Measurements from ENCODE around the gene NHERF1. TPM values are rescaled to one million over a fixed set of nuclear protein-coding genes. Genes with fewer than 3 reads are reported as not detected.

The NHERF1 gene
- total and polyA plus RNA-seq, 2 donors (not counting 1 experiment from before 2014, with no cell fraction given): 56.2 to 81.8 TPM

GRCh38 chr17:74754832-74755231 is 6.4 kb downstream of the NHERF1 start:
- peaks cover 92% of the 10 kb centered on the region for H4K20me1 ChIP-seq (ENCODE audit: control insufficient read depth, insufficient read depth, low read length, poor library complexity, severe bottlenecking)
- no peak overlapping the region for H3K27ac ChIP-seq (ENCODE audit: low read length in 2 of 2)
- peaks cover 97% of the 10 kb centered on the region for H3K79me2 ChIP-seq (ENCODE audit: control insufficient read depth, insufficient read depth, low read length)
- no peaks in the 10 kb centered on the region for H3K9me3 Mint-ChIP-seq (ENCODE audit: insufficient read depth)
- 100% methylated on average over 3 of the region's 3 CpGs for WGBS (ENCODE audit: insufficient coverage)
- H3K4me3 Mint-ChIP-seq: no peak overlapping the region
- no peak for TF ChIP-seq EZH2 (IDR thresholded peaks at IDR 0.05; ENCODE audit: borderline replicate concordance, insufficient read depth, low read depth, low read length, poor library complexity, severe bottlenecking)
- no peak overlapping the region for H3K27ac Mint-ChIP-seq
- DNase-seq (no peak), ATAC-seq (ENCODE audit: low read depth) (no peak)
- no peak overlapping the region for H3K4me2 ChIP-seq (replicated peaks; ENCODE audit: low read depth, low read length, poor library complexity, severe bottlenecking)
- H3K4me1 ChIP-seq (ENCODE audit: control insufficient read depth in 2 of 2, insufficient read depth in 2 of 2, low read length in 2 of 2): peaks cover 59 to 68% of the 10 kb centered on the region in 2 donors
- no peak overlapping the region for H2AFZ ChIP-seq (ENCODE audit: insufficient read depth, low read depth, low read length, poor library complexity, severe bottlenecking)
- CTCF ChIA-PET: interaction anchor here (1.2 to 7.7 kb wide), 6 partner anchors 10 to 97 kb away, joined by 3 to 57 read pairs (median 9); no protein-coding TSS in a partner anchor
- H3K4me3 ChIP-seq (ENCODE audit: control extremely low read depth in 1 of 5, extremely low read depth in 1 of 5, insufficient read depth in 1 of 5, low read depth in 2 of 5, low read length in 4 of 5): no peak overlapping the region
- intact Hi-C loops (cut with micrococcal nuclease): no loop called here
- POLR2A ChIA-PET: no interaction called here
- no peaks in the 10 kb centered on the region for H3K9me3 ChIP-seq (ENCODE audit: control extremely low read depth in 1 of 3, control insufficient read depth in 2 of 3, insufficient read depth in 1 of 3, low read length in 2 of 3)
- no peaks in the 10 kb centered on the region for H3K27me3 ChIP-seq (replicated peaks in 1 of 4; ENCODE audit: control extremely low read depth in 1 of 4, control insufficient read depth in 3 of 4, insufficient read depth in 4 of 4, low read length in 3 of 4)
- H3K4me1 Mint-ChIP-seq: peaks cover 85% of the 10 kb centered on the region
- H3K36me3 ChIP-seq (replicated peaks in 1 of 2; ENCODE audit: control extremely low read depth in 1 of 2, control insufficient read depth in 1 of 2, extremely low read depth in 1 of 2, insufficient read depth in 2 of 2, low read length in 1 of 2): peaks cover 0 to 7% of the 10 kb centered on the region in 2 experiments
- H3K27me3 Mint-ChIP-seq: no peaks in the 10 kb centered on the region
- no peak overlapping the region for H3K9ac ChIP-seq (ENCODE audit: low read length)

- 92% methylated on average over 2 of the region's 8 CpGs for WGBS (ENCODE audit: insufficient coverage)
- no peak overlapping the region for H3K27ac ChIP-seq (ENCODE audit: low read length in 2 of 2)
- no peak for ATAC-seq (ENCODE audit: low read depth)
- Mint-ChIP-seq H3K9me3 (ENCODE audit: insufficient read depth) (no peaks in the 10 kb centered on the region), H3K4me1 (peaks cover 80% of the 10 kb centered on the region), H3K27me3 (no peaks in the 10 kb centered on the region), H3K27ac (no peak overlapping the region), H3K4me3 (no peak overlapping the region)
- peaks cover 97% of the 10 kb centered on the region for H3K79me2 ChIP-seq (ENCODE audit: control insufficient read depth, insufficient read depth, low read length)
- no peaks in the 10 kb centered on the region for H3K9me3 ChIP-seq (ENCODE audit: control extremely low read depth in 1 of 3, control insufficient read depth in 2 of 3, insufficient read depth in 1 of 3, low read length in 2 of 3)
- H3K4me2 ChIP-seq (replicated peaks; ENCODE audit: low read depth, low read length, poor library complexity, severe bottlenecking): no peak overlapping the region
- H3K36me3 ChIP-seq (replicated peaks in 1 of 2; ENCODE audit: control extremely low read depth in 1 of 2, control insufficient read depth in 1 of 2, extremely low read depth in 1 of 2, insufficient read depth in 2 of 2, low read length in 1 of 2): peaks cover 0 to 7% of the 10 kb centered on the region in 2 experiments
- no peak overlapping the region for H3K4me3 ChIP-seq (ENCODE audit: control extremely low read depth in 1 of 5, extremely low read depth in 1 of 5, insufficient read depth in 1 of 5, low read depth in 2 of 5, low read length in 4 of 5)
- H3K4me1 ChIP-seq (ENCODE audit: control insufficient read depth in 2 of 2, insufficient read depth in 2 of 2, low read length in 2 of 2): peaks cover 56 to 68% of the 10 kb centered on the region in 2 donors
- H2AFZ ChIP-seq (ENCODE audit: insufficient read depth, low read depth, low read length, poor library complexity, severe bottlenecking): no peak overlapping the region
- POLR2A ChIA-PET: no interaction called here
- intact Hi-C loops (cut with micrococcal nuclease): no loop called here
- CTCF ChIA-PET: interaction anchor here (1.2 to 7.7 kb wide), 6 partner anchors 10 to 98 kb away, joined by 3 to 57 read pairs (median 8); partner anchors contain the start of gene RAB37
- H3K9ac ChIP-seq (ENCODE audit: low read length): no peak overlapping the region
- peaks cover 92% of the 10 kb centered on the region for H4K20me1 ChIP-seq (ENCODE audit: control insufficient read depth, insufficient read depth, low read length, poor library complexity, severe bottlenecking)
- TF ChIP-seq EZH2 (IDR thresholded peaks at IDR 0.05; ENCODE audit: borderline replicate concordance, insufficient read depth, low read depth, low read length, poor library complexity, severe bottlenecking) (no peak), CTCF (IDR thresholded peaks at IDR 0.05) (no peak)
- DNase-seq: no peak
- H3K27me3 ChIP-seq (replicated peaks in 1 of 4; ENCODE audit: control extremely low read depth in 1 of 4, control insufficient read depth in 3 of 4, insufficient read depth in 4 of 4, low read length in 3 of 4): no peaks in the 10 kb centered on the region
Observed at GRCh38 chr17:74755533-74755932, 7.1 kb downstream of the NHERF1 start.
